DMS153 treated with DMSO at 0.1 percent for 48 hours (cell line): ENCODE measurements around the gene NOMO2.
"Not testable (repeated sequence)": the region's sequence is repeated elsewhere in the genome, so short reads cannot be mapped to it uniquely, and the experiment has no call there.

ENCODE experiments used
- DNase-seq: peaks from one replicate; lab custom pipeline; 2025; ENCODE audit not compliant: unreplicated experiment; lab: John Stamatoyannopoulos, UW

Gene NOMO2

GRCh38 chr16:18575298-18575917 is 13.5 kb upstream of the NOMO2 start:
- DNase-seq = not testable (repeated sequence)

GRCh38 chr16:18573887-18574286 is 12.0 kb upstream of the NOMO2 start:
- not testable (repeated sequence) for DNase-seq

- not testable (repeated sequence) for DNase-seq
Measured at GRCh38 chr16:18572973-18573372, 11.1 kb upstream of the NOMO2 start.

- DNase-seq = not testable (repeated sequence)
Measured at GRCh38 chr16:18571307-18571850, 9.5 kb upstream of the NOMO2 start.

GRCh38 chr16:18570529-18571306 is 8.8 kb upstream of the NOMO2 start:
- not testable (repeated sequence) for DNase-seq

GRCh38 chr16:18560416-18561220 is 1.3 kb downstream of the NOMO2 start:
- not testable (repeated sequence) for DNase-seq

- DNase-seq = not testable (repeated sequence)
Measured at GRCh38 chr16:18553671-18554070, 8.2 kb downstream of the NOMO2 start.

GRCh38 chr16:18547382-18547781 is 14.5 kb downstream of the NOMO2 start:
- DNase-seq = not testable (repeated sequence)

- not testable (repeated sequence) for DNase-seq
Measured at GRCh38 chr16:18546853-18547252, 15.0 kb downstream of the NOMO2 start.

- not testable (repeated sequence) for DNase-seq
Measured at GRCh38 chr16:18544232-18545081, 17.4 kb downstream of the NOMO2 start.

- not testable (repeated sequence) for DNase-seq
Measured at GRCh38 chr16:18541912-18542311, 20.0 kb downstream of the NOMO2 start.

- not testable (repeated sequence) for DNase-seq
Measured at GRCh38 chr16:18537004-18537403, 24.9 kb downstream of the NOMO2 start.

- DNase-seq = not testable (repeated sequence)
Measured at GRCh38 chr16:18535519-18536168, 26.3 kb downstream of the NOMO2 start.

GRCh38 chr16:18534308-18534707 is 27.6 kb downstream of the NOMO2 start:
- not testable (repeated sequence) for DNase-seq

GRCh38 chr16:18531323-18531722 is 30.6 kb downstream of the NOMO2 start:
- DNase-seq = not testable (repeated sequence)

GRCh38 chr16:18530329-18530728 is 31.6 kb downstream of the NOMO2 start:
- DNase-seq = not testable (repeated sequence)

GRCh38 chr16:18526547-18526946 is 35.4 kb downstream of the NOMO2 start:
- not testable (repeated sequence) for DNase-seq

GRCh38 chr16:18525882-18526482 is 35.9 kb downstream of the NOMO2 start:
- DNase-seq = not testable (repeated sequence)

- not testable (repeated sequence) for DNase-seq
Measured at GRCh38 chr16:18522637-18523036, 39.3 kb downstream of the NOMO2 start.
